IMR-90 (cell line): ENCODE results near the gene KATNIP. TPM values are rescaled to one million over a fixed set of nuclear protein-coding genes. Genes with fewer than 3 reads are reported as not detected.

Source experiments
- ATAC-seq: fragments of 200-7000 bp; cut with Tn5 transposase; 2 replicates; pipeline ENCODE4 v1.9.1; 2020; ENCODE audit warnings: low read depth, mild to moderate bottlenecking, moderate library complexity
- BruUV-seq: library from RNA; stranded (reverse); fragments of 400-500 nt; replicated peaks from 2 replicates; lab custom pipeline; 2021; lab: Mats Ljungman, UMichigan
- CTCF ChIA-PET: fragments of 300-600 bp; formaldehyde crosslinking; extraction: SDS; loops from one replicate; lab custom pipeline; 2021; ENCODE audit warnings: antibody characterized with exemption; lab: Yijun Ruan, JAX
- POLR2A ChIA-PET: fragments of 300-600 bp; sonication (Branson Sonifier 250); formaldehyde crosslinking; loops from one replicate; lab custom pipeline; 2022; ENCODE audit warnings: antibody characterized with exemption; ENCODE audit not compliant: unreplicated experiment; lab: Charles Lee
- DNase-seq: peaks from one replicate; pipeline ENCODE4 v3.0.0; 2013
- H2AFZ ChIP-seq: replicated peaks from 2 replicates; pipeline ENCODE3; 2013; ENCODE audit warnings: low read length, mild to moderate bottlenecking; ENCODE audit not compliant: poor library complexity
- H2AK5ac ChIP-seq: 2 replicates; pipeline ENCODE4 v1.6.1; 2013; ENCODE audit warnings: low read depth, low read length, inconsistent platforms
- H2AK9ac ChIP-seq: replicated peaks from 2 replicates; pipeline ENCODE3; 2013; ENCODE audit warnings: mild to moderate bottlenecking, low read depth, low read length, moderate library complexity; ENCODE audit not compliant: poor library complexity
- H2BK120ac ChIP-seq: 2 replicates; pipeline ENCODE4 v1.6.1; 2013; ENCODE audit warnings: low read depth, low read length, inconsistent platforms
- H2BK15ac ChIP-seq: 3 replicates; pipeline ENCODE4 v1.6.1; 2013; ENCODE audit warnings: low read depth, low read length, inconsistent platforms
- H2BK20ac ChIP-seq: 2 replicates; pipeline ENCODE4 v1.6.1; 2013; ENCODE audit warnings: low read depth, mild to moderate bottlenecking, inconsistent platforms, low read length, moderate library complexity
- H2BK5ac ChIP-seq: 2 replicates; pipeline ENCODE4 v1.6.1; 2013; ENCODE audit warnings: mild to moderate bottlenecking, low read depth, low read length, inconsistent platforms; ENCODE audit not compliant: poor library complexity, severe bottlenecking
- H3K14ac ChIP-seq: replicated peaks from 2 replicates; pipeline ENCODE4 v1.6.1; 2013; ENCODE audit warnings: low read depth, low read length, inconsistent platforms
- H3K18ac ChIP-seq: 2 replicates; pipeline ENCODE4 v1.6.1; 2013; ENCODE audit warnings: low read depth, low read length, control low read depth
- H3K23ac ChIP-seq: 2 replicates; pipeline ENCODE4 v1.6.1; 2013; ENCODE audit warnings: low read depth, low read length, inconsistent platforms
- H3K27ac ChIP-seq: 2 replicates; pipeline ENCODE4 v1.5.1; 2013; ENCODE audit warnings: mild to moderate bottlenecking, control low read depth, low read length; ENCODE audit not compliant: insufficient read depth
- H3K27me3 ChIP-seq: 2 replicates; pipeline ENCODE4 v1.6.1; 2013; ENCODE audit warnings: low read length; ENCODE audit not compliant: control insufficient read depth, insufficient read depth
- H3K36me3 ChIP-seq: 2 replicates; pipeline ENCODE4 v1.6.1; 2013; ENCODE audit warnings: low read length, mixed read lengths; ENCODE audit not compliant: control insufficient read depth, insufficient read depth
- H3K4ac ChIP-seq: 2 replicates; pipeline ENCODE4 v1.6.1; 2013; ENCODE audit warnings: low read depth, low read length, inconsistent platforms
- H3K4me1 ChIP-seq: 2 replicates; pipeline ENCODE4 v1.6.1; 2013; ENCODE audit warnings: low read length, mixed read lengths; ENCODE audit not compliant: control insufficient read depth, insufficient read depth
- H3K4me2 ChIP-seq: 2 replicates; pipeline ENCODE4 v1.6.1; 2013; ENCODE audit warnings: low read depth, mild to moderate bottlenecking, control low read depth, low read length, moderate library complexity
- H3K4me3 ChIP-seq: 2 replicates; pipeline ENCODE4 v1.5.1; 2013; ENCODE audit warnings: low read depth, mild to moderate bottlenecking, control low read depth, low read length, moderate library complexity; ENCODE audit not compliant: insufficient read depth
- H3K56ac ChIP-seq: 2 replicates; pipeline ENCODE4 v1.6.1; 2013; ENCODE audit warnings: low read length, inconsistent platforms; ENCODE audit not compliant: insufficient read depth; ENCODE audit errors: extremely low read depth
- H3K79me1 ChIP-seq, 2 experiments: 2 replicates each; pipeline ENCODE4 v1.6.1; 2013; ENCODE audit warnings: low read length in 2 of 2, inconsistent platforms in 1 of 2, low read depth in 1 of 2
- H3K9ac ChIP-seq: 2 replicates; pipeline ENCODE4 v1.6.1; 2013; ENCODE audit warnings: low read depth, low read length, control low read depth
- H3K9me1 ChIP-seq: 2 replicates; pipeline ENCODE4 v1.6.1; 2013; ENCODE audit warnings: low read length, inconsistent platforms; ENCODE audit not compliant: insufficient read depth
- H3K9me3 ChIP-seq: 2 replicates; pipeline ENCODE4 v1.6.1; 2013; ENCODE audit warnings: low read length; ENCODE audit not compliant: control insufficient read depth, insufficient read depth
- H4K20me1 ChIP-seq: 2 replicates; pipeline ENCODE4 v1.6.1; 2013; ENCODE audit warnings: low read length, inconsistent platforms; ENCODE audit not compliant: insufficient read depth
- H4K5ac ChIP-seq: 2 replicates; pipeline ENCODE4 v1.6.1; 2013; ENCODE audit warnings: mild to moderate bottlenecking, low read depth, low read length, control low read depth
- H4K8ac ChIP-seq, 2 experiments: 2 replicates each; pipeline ENCODE4 v1.6.1; 2013; ENCODE audit warnings: low read depth in 2 of 2, low read length in 2 of 2, control low read depth in 1 of 2, inconsistent platforms in 1 of 2
- H4K91ac ChIP-seq: 2 replicates; pipeline ENCODE4 v1.6.1; 2013; ENCODE audit warnings: low read depth, low read length, inconsistent platforms; ENCODE audit not compliant: insufficient read depth
- BHLHE40 ChIP-seq: fragments of 150-350 bp; IDR thresholded peaks from 2 replicates; pipeline ENCODE4 v1.6.1; 2016; ENCODE audit warnings: mild to moderate bottlenecking, low read depth, low read length
- CHD1 ChIP-seq: IDR thresholded peaks from 2 replicates; pipeline ENCODE4 v1.6.1; 2012; ENCODE audit warnings: low read depth, low read length, improper control_type of control experiment
- FOS ChIP-seq: fragments of 150-350 bp; IDR thresholded peaks from 2 replicates; pipeline ENCODE4 v1.6.1; 2016; ENCODE audit warnings: low read depth, low read length
- MXI1 ChIP-seq: IDR thresholded peaks from 2 replicates; pipeline ENCODE4 v1.6.1; 2012; ENCODE audit warnings: low read depth, mild to moderate bottlenecking, low read length, moderate library complexity, borderline replicate concordance
- NFE2L2 ChIP-seq: fragments of 150-350 bp; IDR thresholded peaks from 2 replicates; pipeline ENCODE4 v1.6.1; 2016; ENCODE audit warnings: low read depth, mild to moderate bottlenecking, low read length
- POLR2A ChIP-seq: IDR thresholded peaks from 2 replicates; pipeline ENCODE4 v1.6.1; 2012; ENCODE audit warnings: mild to moderate bottlenecking, low read depth, low read length
- RCOR1 ChIP-seq: IDR thresholded peaks from 2 replicates; pipeline ENCODE4 v1.6.1; 2012; ENCODE audit warnings: mild to moderate bottlenecking, low read length, improper control_type of control experiment; ENCODE audit not compliant: insufficient replicate concordance
- RFX5 ChIP-seq: IDR thresholded peaks from 2 replicates; pipeline ENCODE4 v1.8.0; 2012; ENCODE audit warnings: low read depth, mild to moderate bottlenecking, low read length, moderate library complexity
- WGBS, 2 experiments: methylation state at CpG; one replicate each; pipeline versions ENCODE4 v1.1.5 to v1.1.7; 2013; ENCODE audit warnings: missing lambda C conversion rate in 2 of 2; ENCODE audit not compliant: insufficient read length in 1 of 2; ENCODE audit errors: extremely low coverage in 2 of 2; 5-methylcytosine and 5-hydroxymethylcytosine counted together
- dilution Hi-C: fragments of 300-500 bp; cut with HindIII; formaldehyde crosslinking; loops from one replicate; pipeline ENCODE4 v1.14.3; 2018; ENCODE audit warnings: low sequenced_read_pairs; ENCODE audit not compliant: unreplicated experiment
- in situ Hi-C: fragments of 300-500 bp; cut with MboI; formaldehyde crosslinking; loops from 3 replicates; pipeline ENCODE4 v1.14.3; 2019; ENCODE audit warnings: low sequenced_read_pairs, inconsistent platforms, mixed read lengths
- intact Hi-C: fragments of 100-400 bp; cut with micrococcal nuclease; formaldehyde crosslinking; loops from 2 replicates; pipeline ENCODE4 v1.10.0; 2022
- polyA plus RNA-seq, 3 experiments: library from polyadenylated mRNA; depleted of rRNA; stranded (reverse); fragments of >200 nt; gene quantifications; 2 replicates each; pipeline ENCODE4 v1.2.3, GENCODE V29; 2012; ENCODE audit warnings: low replicate concordance in 1 of 3
- total RNA-seq: library from RNA; depleted of rRNA; stranded (reverse); fragments of >200 nt; gene quantifications from 2 replicates; pipeline ENCODE4 v1.2.3, GENCODE V29; 2012
- TF ChIP-seq, protein P1 (sequence below): conservative IDR thresholded peaks from 2 replicates; pipeline ENCODE4 v1.5.1; 2012; ENCODE audit warnings: mild to moderate bottlenecking, low read depth, low read length, improper control_type of control experiment
- TF ChIP-seq, protein P2 (sequence below): fragments of 150-350 bp; IDR thresholded peaks from 2 replicates; pipeline ENCODE4 v1.6.1; 2017; ENCODE audit warnings: mild to moderate bottlenecking, antibody characterized with exemption, low read length, low read depth

KATNIP gene
- total and polyA plus RNA-seq, 2 of the 4 experiments (the other 2 are of a cell fraction): 16.7 to 18.6 TPM

DNA sequence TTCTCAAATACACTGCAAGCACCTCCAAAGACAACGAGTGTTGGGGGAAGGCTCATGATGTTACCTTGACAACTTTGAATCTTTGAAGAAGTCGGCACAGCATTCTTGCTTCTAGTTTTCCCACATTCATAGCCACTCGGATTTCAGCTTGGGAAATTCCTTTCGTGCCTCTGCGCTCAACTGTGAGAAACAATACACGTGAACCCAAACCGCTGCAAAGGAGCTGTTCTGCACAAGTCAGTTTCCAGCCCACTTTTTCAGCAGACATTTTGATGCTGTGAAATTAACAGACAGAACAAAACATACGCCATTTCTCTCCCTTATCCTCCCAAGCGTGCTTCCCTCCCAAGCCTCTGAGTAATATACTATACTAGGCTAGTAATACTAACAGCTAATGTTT is 41.5 kb upstream of the KATNIP start:
- dilution Hi-C loops: no loop called here
- ATAC-seq: no peak
- no TSS peak for BruUV-seq
- Histone ChIP-seq H3K4ac (no peak overlapping the region), H3K18ac (no peak overlapping the region), H2BK5ac (no peak overlapping the region), H2AK5ac (no peak overlapping the region), H2AFZ (no peak overlapping the region), H3K23ac (no peak overlapping the region), H3K9me3 (no peaks in the 10 kb centered on the region), H4K5ac (no peak overlapping the region), H2BK20ac (no peak overlapping the region), H2BK120ac (no peak overlapping the region), H3K27ac (no peak overlapping the region), H3K14ac (no peak overlapping the region), H3K36me3 (peaks cover 70% of the 10 kb centered on the region), H2BK15ac (no peak overlapping the region), H4K20me1 (0 out of 2 replicates have a peak, but pooled peaks cover 4% of the 10 kb centered on the region), H3K4me2 (no peak overlapping the region), H4K8ac (no peak overlapping the region), H3K4me1 (no peaks in the 10 kb centered on the region), H2AK9ac (no peak overlapping the region), H3K56ac (no peak overlapping the region), H4K91ac (no peak overlapping the region), H3K4me3 (no peak overlapping the region), H3K79me1 (peaks cover 0 to 18% of the 10 kb centered on the region in 2 experiments; a peak in 2 of 4 replicates), H3K9me1 (peaks cover 5% of the 10 kb centered on the region; the same call in 1 of the 2 replicates), H3K9ac (no peak overlapping the region), H3K27me3 (no peaks in the 10 kb centered on the region)
- CTCF ChIA-PET: no interaction called here
- WGBS, 2 experiments: 95% methylated on average over 4 of the region's 9 CpGs; no CpG with 5 or more reads in 1 of the 2 experiments
- intact Hi-C loops: no loop called here
- in situ Hi-C loops: no loop called here
- TF ChIP-seq POLR2A (no peak), RCOR1 (no peak), MXI1 (no peak), BHLHE40 (no peak), FOS (no peak), NFE2L2 (no peak), RFX5 (no peak), CHD1 (no peak)
- TF ChIP-seq, protein P1, sequence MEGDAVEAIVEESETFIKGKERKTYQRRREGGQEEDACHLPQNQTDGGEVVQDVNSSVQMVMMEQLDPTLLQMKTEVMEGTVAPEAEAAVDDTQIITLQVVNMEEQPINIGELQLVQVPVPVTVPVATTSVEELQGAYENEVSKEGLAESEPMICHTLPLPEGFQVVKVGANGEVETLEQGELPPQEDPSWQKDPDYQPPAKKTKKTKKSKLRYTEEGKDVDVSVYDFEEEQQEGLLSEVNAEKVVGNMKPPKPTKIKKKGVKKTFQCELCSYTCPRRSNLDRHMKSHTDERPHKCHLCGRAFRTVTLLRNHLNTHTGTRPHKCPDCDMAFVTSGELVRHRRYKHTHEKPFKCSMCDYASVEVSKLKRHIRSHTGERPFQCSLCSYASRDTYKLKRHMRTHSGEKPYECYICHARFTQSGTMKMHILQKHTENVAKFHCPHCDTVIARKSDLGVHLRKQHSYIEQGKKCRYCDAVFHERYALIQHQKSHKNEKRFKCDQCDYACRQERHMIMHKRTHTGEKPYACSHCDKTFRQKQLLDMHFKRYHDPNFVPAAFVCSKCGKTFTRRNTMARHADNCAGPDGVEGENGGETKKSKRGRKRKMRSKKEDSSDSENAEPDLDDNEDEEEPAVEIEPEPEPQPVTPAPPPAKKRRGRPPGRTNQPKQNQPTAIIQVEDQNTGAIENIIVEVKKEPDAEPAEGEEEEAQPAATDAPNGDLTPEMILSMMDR: no peak
- TF ChIP-seq, protein P2, sequence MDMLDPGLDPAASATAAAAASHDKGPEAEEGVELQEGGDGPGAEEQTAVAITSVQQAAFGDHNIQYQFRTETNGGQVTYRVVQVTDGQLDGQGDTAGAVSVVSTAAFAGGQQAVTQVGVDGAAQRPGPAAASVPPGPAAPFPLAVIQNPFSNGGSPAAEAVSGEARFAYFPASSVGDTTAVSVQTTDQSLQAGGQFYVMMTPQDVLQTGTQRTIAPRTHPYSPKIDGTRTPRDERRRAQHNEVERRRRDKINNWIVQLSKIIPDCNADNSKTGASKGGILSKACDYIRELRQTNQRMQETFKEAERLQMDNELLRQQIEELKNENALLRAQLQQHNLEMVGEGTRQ: no peak
- no peak for DNase-seq
- POLR2A ChIA-PET: no interaction called here
